Erythroblast (primary cell): ENCODE measurements around the gene TMEM269.

Experiments
- DNase-seq, 2 experiments: peaks; one replicate each; lab custom pipeline; 2025; lab: John Stamatoyannopoulos, UW
- GATA1 ChIP-seq: IDR thresholded peaks from 2 replicates; pipeline ENCODE4 v1.6.1; 2011; ENCODE audit warnings: low read depth, mild to moderate bottlenecking, control low read depth, low read length, moderate library complexity
- POLR2A ChIP-seq: IDR thresholded peaks from 2 replicates; pipeline ENCODE4 v1.6.1; 2011; ENCODE audit warnings: mild to moderate bottlenecking, low read length

The TMEM269 gene

DNA sequence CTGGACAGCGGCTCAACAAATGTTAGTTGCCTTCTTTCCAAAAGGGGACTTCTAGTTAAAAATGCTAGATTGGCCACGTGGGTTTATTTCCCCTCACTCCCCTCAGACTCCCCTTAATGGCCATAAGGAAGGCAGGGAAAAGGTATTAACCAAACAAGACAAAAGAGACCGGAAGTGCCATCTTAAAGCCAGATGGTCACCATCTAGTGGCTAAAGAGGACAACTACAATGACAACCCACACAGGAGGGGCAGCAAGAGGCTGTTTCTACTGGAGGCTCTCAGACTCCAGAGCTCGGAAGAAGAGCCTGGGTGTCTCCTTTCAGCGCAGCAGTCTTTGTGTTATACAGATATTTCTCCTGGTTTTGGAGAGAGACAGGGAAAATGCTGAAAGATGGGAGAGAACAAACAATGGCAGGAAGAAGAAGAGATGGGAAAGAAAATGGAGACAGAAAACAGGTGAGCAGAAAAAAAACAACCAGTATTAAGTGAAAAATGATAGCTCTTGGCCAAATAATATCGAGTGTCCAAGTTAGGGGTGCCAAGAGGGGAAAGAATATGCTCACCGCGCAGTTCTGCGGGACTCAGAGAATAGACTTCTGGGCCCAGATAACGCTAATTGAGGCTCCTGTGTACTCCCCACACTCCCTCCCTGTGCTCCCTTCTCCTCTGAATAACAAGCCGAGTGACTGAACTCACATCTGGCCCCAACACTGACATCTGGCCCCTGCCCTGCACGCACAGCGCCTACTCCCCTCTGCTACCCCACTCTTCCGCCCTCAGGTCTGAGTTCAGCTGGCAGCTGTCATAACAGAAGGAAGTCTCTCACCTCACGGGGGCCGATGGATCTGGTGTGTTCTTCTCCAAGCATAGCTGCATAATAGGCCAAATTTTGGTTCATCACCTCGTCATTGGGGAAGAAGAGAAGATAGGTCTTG is 27.6 kb upstream of the TMEM269 start:
- DNase-seq = peak; percentile 75 to 78
- TF ChIP-seq GATA1 (no peak), POLR2A (no peak)

GRCh38 chr1:42757892-42758275 is 26.9 kb upstream of the TMEM269 start:
- DNase-seq = no peak
- TF ChIP-seq POLR2A = no peak
- no peak for TF ChIP-seq GATA1

DNA sequence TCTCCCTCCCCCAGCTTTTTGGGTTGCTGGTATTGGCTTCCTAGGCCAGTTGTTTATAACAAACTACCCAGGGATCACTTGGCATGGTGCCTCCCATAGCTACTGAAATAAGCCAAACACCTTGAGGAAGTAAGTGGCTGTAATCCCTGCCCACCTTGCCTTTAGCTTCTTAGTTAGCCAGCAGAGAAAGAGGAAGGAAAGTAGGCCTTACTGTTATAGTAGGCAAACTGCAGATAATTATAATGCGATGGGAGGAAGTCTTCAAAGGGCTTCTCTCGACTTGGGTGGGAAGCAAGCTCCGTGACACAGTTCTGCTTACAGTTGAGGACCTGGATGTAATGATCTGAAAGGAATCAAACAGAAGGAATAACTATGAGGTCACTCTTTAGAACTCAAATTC is 26.1 kb upstream of the TMEM269 start:
- no peak for DNase-seq
- TF ChIP-seq GATA1 = no peak
- TF ChIP-seq POLR2A = no peak

GRCh38 chr1:42759114-42759513 is 25.7 kb upstream of the TMEM269 start:
- TF ChIP-seq GATA1 = no peak
- TF ChIP-seq POLR2A = no peak
- DNase-seq = no peak

DNA sequence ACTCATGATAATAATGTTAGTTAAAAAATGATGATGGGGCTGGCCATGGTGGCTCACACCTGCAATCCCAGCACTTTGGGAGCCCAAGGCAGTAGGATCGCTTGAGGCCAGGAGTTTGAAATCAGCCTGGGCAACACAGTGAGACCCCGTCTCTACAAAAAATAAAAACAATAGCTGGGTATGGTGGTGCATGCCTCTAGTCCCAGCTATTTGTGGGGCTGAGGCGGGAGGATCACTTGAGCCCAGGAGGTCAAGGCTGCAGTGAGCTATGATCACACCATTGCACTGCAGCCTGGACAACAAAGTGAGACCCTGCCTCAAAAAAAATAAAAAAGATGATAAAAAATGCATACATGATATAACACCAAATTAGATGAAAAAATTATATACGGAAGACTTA is 23.2 kb upstream of the TMEM269 start:
- TF ChIP-seq POLR2A = no peak
- no peak for TF ChIP-seq GATA1
- no peak for DNase-seq

DNA sequence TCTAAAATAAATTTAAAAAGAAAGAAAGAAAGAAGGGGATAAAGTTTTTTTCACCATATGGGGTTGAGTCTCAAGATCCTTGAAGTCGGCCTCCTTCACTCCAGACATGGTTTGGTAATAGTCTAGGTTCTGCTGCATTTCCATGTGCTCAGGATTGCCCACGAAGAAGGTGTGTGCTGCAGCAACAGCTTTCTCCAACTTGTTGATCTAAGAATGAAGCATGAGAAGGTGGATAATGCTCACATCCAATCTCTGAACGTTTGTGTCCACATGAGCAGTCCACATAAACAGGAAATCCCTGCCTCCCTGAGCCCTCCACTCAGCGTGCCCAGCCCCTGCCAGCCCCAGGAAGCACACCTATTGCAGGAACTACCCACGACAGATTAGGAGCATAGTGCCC is 22.5 kb upstream of the TMEM269 start:
- DNase-seq = no peak

DNA sequence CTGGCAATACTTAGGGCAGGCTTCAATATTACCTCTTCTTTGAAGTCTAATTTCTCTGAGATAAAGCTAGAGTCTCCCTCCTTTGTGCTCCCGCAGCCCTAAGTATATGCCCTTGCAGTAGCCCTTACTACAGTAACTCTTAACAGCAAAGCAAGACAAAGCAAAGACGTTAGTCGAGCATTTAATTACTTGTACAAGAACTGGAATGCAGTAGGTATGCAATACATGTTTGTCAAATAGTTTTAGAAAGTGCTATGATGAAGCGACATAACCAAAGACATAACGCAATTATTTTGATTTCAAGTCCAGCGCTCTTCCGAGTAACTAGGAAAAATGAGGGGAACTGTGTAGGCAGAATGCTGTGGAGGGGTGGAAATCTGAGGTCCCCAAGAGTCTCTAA is 19.5 kb upstream of the TMEM269 start:
- no peak for TF ChIP-seq POLR2A
- no peak for TF ChIP-seq GATA1
- DNase-seq = no peak

More for the DNA sequence above, 22.5 kb upstream of the TMEM269 start:
- TF ChIP-seq POLR2A = no peak

DNA sequence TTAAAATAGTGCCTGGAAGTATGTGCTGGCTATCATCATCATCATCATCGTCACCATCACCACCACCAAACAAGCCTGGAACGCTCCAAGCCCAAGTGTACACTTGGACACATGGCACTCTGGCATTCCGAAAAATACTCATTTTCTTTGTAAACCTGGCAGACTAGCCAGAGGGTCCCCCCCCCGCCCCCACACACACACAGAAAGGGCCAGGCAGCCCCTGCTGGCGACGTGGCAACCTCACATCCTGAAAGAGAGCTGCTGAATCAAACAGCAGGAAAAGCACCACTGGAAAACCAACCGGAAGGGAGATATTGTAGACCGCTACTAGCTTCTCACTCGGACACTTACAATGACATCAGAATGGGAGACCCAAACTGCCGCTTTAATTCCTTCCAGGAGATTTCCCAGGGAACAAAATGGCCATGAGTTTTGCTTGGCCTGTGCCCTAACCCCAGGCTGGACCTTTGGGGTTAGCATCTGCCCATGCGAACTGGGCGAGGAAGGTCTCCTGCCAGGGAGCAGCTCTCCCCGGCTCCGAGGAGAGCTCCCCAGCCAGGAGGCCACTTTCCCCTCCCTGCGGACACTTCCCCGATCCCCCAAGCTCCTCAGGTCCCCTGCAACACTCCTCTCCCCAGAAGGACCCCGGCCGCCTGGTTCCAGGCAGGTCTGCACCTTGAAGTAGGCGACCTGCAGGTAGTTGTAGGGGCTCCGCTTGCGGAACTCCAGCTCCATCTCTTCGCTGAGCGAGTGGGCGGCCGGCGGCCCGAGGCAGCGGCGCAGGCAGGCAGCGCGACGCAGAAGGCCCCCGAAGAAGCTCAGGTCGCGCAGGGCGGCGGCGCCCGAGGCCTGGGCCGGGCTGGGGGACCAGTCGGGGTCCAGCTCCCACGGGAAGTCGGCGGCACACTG is 18.7 kb upstream of the TMEM269 start:
- TF ChIP-seq POLR2A (no peak), GATA1 (no peak)
- DNase-seq = peak; percentile 64 to 70

GRCh38 chr1:42766741-42767509 is 17.9 kb upstream of the TMEM269 start, which contains the start of the genes C1orf50 and P3H1:
C1orf50 (plus strand) TSS chr1:42767249; CDS start chr1:42767312, 63 bp downstream.
P3H1 (minus strand) TSS chr1:42767028; CDS start chr1:42766971, 57 bp downstream.
- peak; percentile 99 to 100 for DNase-seq
- TF ChIP-seq GATA1 (no peak), POLR2A (peak; percentile 97)

GRCh38 chr1:42767510-42768000 is 17.2 kb upstream of the TMEM269 start:
- no peak for TF ChIP-seq POLR2A
- TF ChIP-seq GATA1 = no peak
- peak in 1 of 2 experiments; percentile 73 for DNase-seq

GRCh38 chr1:42768172-42768571 is 16.6 kb upstream of the TMEM269 start:
- no peak for TF ChIP-seq GATA1
- no peak for TF ChIP-seq POLR2A
- DNase-seq = peak; percentile 42 to 70

GRCh38 chr1:42769811-42770210 is 15.0 kb upstream of the TMEM269 start:
- DNase-seq = no peak
- no peak for TF ChIP-seq POLR2A
- TF ChIP-seq GATA1 = no peak

DNA sequence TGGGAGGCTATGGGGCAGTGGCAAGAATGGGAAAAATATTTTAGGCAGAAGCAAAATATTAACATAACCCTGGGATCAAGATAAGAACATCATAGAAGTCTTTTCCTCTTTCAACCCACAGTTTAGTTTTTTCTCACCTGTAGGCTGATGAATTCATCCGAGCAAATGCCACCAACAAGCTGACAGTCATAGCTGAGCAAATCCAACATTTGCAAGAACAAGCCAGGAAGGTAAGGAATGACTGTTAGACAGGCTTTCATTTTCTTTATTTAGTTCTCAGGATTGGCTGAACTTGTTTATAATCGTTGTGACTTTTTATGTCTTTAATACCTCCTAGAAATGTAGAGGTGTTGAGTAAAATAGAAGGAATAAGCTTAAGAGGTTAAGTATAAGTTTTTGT is 11.4 kb upstream of the TMEM269 start:
- DNase-seq = no peak
- TF ChIP-seq GATA1 (no peak), POLR2A (no peak)
